HG02884 (cell line): ENCODE data around the gene DENND4C.
A peak's percentile ranks its signal among the peaks of the same experiment; 100 is the strongest.
"Not testable (repeated sequence)": the region's sequence is repeated elsewhere in the genome, so short reads cannot be mapped to it uniquely, and the experiment has no call there.

ENCODE experiments used
- ATAC-seq: cut with Tn5 transposase; IDR thresholded peaks from one replicate; pipeline ENCODE4 v1.9.1; 2021; ENCODE audit warnings: mild to moderate bottlenecking, moderate library complexity; ENCODE audit not compliant: unreplicated experiment

The DENND4C gene

DNA sequence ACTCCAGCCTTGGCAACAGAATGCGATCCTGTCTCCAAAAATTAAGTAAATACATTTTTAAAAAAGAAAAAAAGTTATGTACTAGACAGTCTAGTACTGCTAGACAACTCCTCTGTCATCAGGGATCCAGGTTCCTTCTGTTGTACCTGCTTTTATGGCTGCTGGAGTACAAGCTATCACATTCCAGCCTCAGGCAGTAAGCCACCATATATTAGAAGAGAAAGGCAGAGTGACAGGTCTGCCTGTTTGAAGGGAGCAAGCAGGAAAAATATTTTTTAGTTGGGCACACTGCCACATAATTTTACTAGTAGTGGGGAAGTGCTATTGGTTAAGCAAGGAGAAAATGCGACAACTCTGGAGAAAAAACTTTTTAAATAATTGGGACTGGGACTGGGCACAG, 138.6 kb downstream of the DENND4C start:
- ATAC-seq, result no peak

- ATAC-seq, result no peak
These were observed 141.4 kb downstream of the DENND4C start for GRCh38 chr9:19371942-19372341.

- no peak for ATAC-seq
These were observed 142.1 kb downstream of the DENND4C start for GRCh38 chr9:19372567-19372966.

- ATAC-seq, result no peak
These were observed 143.0 kb downstream of the DENND4C start for GRCh38 chr9:19373527-19373926.

- ATAC-seq, result no peak
These were observed 145.0 kb downstream of the DENND4C start for GRCh38 chr9:19375538-19375937.

DNA sequence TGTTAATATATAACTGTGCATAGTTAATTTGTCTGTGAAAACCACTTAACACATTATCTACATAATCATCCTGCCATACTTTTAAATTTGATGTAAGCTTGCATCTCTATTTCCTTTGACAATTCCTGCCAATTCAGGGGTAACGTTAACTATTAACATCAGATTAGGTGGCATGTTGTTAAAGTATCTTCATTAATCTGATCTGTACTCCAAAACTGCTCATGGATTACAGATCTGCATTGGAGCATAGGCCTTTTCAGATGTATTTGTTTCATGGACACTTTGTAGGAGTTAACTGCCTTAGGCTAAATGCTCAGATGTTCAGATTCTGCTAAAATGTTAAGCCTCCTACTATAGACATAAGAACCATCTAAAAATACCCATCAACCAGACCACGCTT, 146.4 kb downstream of the DENND4C start:
- no peak for ATAC-seq

GRCh38 chr9:19378164-19378563, 147.7 kb downstream of the DENND4C start:
- ATAC-seq, result no peak

DNA sequence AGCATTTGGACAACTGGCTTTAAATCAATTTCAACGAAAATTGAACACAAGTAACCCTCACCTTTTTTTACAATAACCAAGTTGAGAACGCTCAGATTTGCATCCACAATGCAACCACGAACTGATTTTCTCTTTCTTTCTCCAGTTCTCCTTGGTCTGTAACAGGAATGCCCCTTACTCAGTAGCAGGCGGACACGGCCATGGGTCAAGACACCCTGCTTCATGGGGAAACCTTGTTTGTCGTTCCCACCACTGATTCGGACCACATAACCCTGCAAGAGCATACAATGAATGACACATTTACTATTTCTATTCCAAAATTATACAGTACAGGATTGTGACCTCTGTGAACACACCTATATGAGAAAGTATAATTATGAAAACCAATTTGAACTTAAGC, 148.2 kb downstream of the DENND4C start:
- no peak for ATAC-seq

DNA sequence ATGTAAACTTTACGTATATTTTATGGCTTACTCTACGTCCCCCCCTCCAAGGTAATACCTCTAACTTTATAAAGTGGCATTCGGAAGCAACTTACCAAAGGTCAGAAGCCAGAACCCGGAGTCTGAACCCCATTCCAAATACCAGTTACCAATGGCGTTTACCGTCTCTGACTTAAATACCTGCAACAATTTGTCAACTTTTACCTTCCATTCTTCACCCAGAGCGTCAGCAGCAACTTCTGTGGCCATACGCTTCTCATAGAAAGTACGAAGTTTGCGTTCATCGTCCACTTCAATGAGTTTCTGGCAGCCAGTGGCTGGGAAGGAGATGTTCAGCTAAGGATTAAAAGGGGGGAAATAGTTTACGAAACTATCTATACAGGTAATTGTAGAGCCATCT, 148.8 kb downstream of the DENND4C start:
- no peak for ATAC-seq

- ATAC-seq, result peak; percentile 24
These were observed 149.2 kb downstream of the DENND4C start for GRCh38 chr9:19379697-19380046.

DNA sequence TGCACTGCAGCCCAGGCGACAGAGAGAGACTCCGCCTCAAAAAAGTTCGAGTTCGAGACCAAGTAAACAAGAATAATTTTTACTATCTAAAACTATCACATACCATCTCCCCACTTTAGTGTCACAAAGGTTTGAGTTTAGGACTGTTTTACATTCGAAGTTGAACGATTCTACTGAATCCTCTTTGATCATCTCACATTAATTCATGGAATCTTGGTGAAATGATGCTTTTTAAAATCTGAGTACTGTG, 150.3 kb downstream of the DENND4C start:
- no peak for ATAC-seq

GRCh38 chr9:19381656-19382055, 151.2 kb downstream of the DENND4C start:
- ATAC-seq, result no peak

- not testable (repeated sequence) for ATAC-seq
These were observed 154.7 kb downstream of the DENND4C start for GRCh38 chr9:19385212-19385611.

DNA sequence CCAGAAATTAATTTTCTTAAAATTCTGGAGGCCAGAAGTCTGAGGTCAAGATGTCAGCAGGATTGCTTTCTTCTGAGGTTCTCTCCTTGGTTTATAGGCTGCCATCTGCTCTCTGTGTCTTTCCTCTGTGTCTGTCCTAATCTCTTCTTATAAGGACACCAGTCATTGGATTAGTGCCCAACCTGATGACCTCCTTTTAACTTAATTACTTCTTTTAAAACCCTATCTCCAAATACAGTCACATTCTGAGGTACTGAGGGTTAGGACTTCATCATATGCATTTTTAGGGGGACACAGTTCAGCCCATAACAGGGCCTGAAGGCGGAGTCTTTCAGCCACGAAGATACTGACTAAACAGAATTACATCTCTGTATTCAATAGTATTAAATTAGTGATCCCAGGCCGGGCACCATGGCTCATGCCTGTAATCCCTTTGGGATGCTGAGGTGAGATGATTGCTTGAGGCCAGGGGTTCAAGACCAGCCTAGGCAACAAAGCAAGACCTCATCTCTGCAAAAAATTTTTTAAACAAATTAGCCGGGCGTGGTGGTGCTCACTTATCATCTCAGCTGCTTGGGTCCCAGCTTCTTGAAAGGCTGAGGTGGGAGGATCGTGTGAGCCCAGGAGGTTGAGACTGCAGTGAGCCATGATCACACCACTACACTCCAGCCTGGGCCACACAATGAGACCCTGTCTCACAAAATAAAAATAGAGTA, 155.5 kb downstream of the DENND4C start:
- ATAC-seq, result no peak

GRCh38 chr9:19386502-19387044, 156.1 kb downstream of the DENND4C start:
- no peak for ATAC-seq

- ATAC-seq, result no peak
These were observed 156.8 kb downstream of the DENND4C start for GRCh38 chr9:19387317-19387716.

GRCh38 chr9:19389539-19389938, 159.0 kb downstream of the DENND4C start:
- ATAC-seq, result not testable (repeated sequence)

DNA sequence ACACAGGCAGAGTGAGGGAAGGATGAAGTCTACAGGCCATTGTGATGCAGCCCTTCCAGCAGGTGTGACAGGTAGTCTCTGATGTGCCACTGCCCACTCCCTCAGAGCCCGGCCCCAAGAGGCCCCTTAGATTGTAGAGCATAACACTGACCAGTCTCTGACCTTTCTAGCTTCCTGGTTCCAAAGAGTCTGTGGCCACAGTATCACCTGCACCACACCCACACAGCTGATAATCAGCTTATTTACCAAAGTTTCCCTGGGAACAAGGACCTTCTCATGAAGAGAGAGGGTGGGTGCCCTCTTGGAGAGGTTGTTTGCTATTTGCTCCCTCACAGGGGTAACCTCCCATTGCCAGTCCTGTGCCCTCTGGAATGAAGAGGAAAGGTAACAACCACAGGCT, 167.4 kb downstream of the DENND4C start:
- no peak for ATAC-seq

DNA sequence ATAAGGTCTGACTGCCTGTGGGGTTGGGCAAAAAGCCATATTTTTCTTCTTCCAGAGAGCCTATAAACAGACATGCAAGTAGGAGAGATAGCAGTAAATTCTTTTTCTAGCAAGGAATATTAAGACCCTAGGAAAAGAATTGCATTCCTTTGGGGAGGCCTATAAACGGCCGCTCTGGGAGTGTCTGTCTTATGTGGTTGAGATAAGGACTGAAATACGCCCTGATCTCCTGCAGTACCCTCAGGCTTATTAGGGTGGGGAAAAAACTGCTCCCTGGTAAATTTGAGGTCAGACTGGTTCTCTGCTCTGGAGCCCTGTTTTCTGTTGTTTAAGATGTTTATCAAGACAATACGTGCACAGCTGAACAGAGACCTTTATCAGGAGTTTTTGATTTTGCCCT, 172.7 kb downstream of the DENND4C start:
- ATAC-seq, result not testable (repeated sequence)

- no peak for ATAC-seq
These were observed 174.0 kb downstream of the DENND4C start for GRCh38 chr9:19404283-19405075.

DNA sequence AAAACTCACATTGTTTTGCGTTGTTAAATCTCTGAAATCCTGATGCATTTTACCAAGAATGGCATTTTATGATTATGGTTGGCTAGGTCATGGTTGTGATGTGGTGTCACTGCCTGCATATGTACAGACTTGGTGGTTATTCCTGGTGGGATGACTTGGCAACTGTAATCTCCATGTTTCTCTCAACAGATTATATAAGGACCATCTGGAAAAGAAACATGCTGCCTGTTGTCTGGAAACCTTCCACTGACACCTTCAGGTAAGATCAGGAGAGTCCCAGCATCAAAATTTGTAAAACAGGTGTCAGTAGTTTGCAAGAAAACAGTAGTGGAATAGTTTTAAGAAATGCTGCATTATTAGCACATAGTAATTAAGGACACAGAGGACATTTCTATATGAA, 175.3 kb downstream of the DENND4C start:
- ATAC-seq, result no peak

DNA sequence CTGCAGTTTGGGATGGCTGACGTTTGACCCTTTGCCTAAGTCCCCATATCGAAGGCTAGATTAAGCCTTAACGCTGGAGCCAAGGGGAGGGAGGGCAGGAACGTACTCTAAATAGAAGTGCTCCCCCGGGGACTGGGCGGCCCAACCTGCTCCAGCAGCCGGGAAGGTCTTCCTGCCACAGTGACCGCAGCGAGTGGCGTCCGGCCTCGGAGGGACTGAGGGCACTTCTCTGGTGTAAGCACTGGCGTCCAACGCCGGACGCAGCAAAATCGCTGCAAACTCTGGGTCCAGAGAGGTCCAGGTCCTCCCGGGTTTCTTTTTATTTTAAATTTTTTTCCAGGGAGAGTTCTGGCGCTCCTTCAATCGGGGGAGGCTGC, 177.8 kb downstream of the DENND4C start:
- no peak for ATAC-seq
